ENCODE results near the gene LRP1B. TPM values are rescaled to one million over a fixed set of nuclear protein-coding genes. Genes with fewer than 3 reads are reported as not detected.

LRP1B gene
- polyA plus RNA-seq, 2 of the 4 experiments (the other 2 are of a cell fraction), result 0.03 TPM; not detected in 1

- TF ChIP-seq ZSCAN20 (CRISPR knock-in tag; IDR thresholded peaks at IDR 0.05) (no peak), CHD2 (IDR thresholded peaks at IDR 0.05; ENCODE audit: low read length, partially characterized antibody) (no peak)
Observed at GRCh38 chr2:141698500-141698899, 432.3 kb downstream of the LRP1B start (continued).

GRCh38 chr2:141697035-141697434, 433.8 kb downstream of the LRP1B start:
- Histone ChIP-seq H3K4me2 (no peak overlapping the region), H3K4me1 (no peaks in the 10 kb centered on the region), H3K27ac (no peak overlapping the region), H3K4me3 (no peak overlapping the region), H3K9me3 (no peaks in the 10 kb centered on the region)
- no peak for TF ChIP-seq CBX8 (IDR thresholded peaks at IDR 0.05)
- TF ChIP-seq EP300 (IDR thresholded peaks at IDR 0.05), result no peak
- TF ChIP-seq TP53 (CRISPR knock-in tag; IDR thresholded peaks at IDR 0.05), result no peak
- TF ChIP-seq POLR2AphosphoS2 (conservative IDR thresholded peaks at IDR 0.05; ENCODE audit: low read length), result no peak
- no peak for TF ChIP-seq ELK1 (IDR thresholded peaks at IDR 0.05; ENCODE audit: low read depth, low read length)
- TF ChIP-seq FOSL2 (IDR thresholded peaks at IDR 0.05), result no peak
- no peak for TF ChIP-seq FOSL2 (CRISPR knock-in tag; IDR thresholded peaks at IDR 0.05)
- peak; percentile 4 for TF ChIP-seq MAFK (IDR thresholded peaks at IDR 0.05; ENCODE audit: partially characterized antibody)
- ChIA-PET POLR2A (no interaction called here), CTCF (no interaction called here)
- ATAC-seq (no peak), FAIRE-seq (no peak), DNase-seq (ENCODE audit: low read depth in 1 of 2, low spot score in 1 of 2) (no peak)
- 32% methylated on average over 3 of the region's 3 CpGs for WGBS (ENCODE audit: missing lambda C conversion rate)

DNA sequence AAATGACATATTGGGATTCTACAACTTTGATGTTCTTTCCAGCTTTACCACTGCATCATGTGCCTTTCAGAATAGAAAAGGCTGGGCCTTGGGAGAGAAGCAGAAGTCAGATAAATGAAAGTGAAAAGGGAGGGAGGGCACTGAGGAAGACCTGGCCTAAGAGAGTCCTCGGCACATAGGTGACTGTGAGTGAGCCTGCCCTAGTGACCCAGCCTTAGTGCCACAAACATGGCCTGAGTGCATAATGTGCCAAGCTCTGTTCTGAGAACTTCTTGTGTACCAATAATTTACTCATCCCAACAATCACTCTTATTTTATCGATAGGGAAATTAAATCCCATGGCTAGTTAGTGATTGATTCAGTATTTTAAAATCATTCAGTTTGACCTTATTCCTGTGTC, 436.6 kb downstream of the LRP1B start:
- WGBS (ENCODE audit: missing lambda C conversion rate), result 12% methylated on average over 2 of the region's 2 CpGs
- no peaks in the 10 kb centered on the region for H3K4me1 ChIP-seq
- H3K4me2 ChIP-seq, result no peak overlapping the region
- no peak overlapping the region for H3K4me3 ChIP-seq
- no peak overlapping the region for H3K27ac ChIP-seq
- POLR2A ChIA-PET, result no interaction called here
- TF ChIP-seq CBX8 (IDR thresholded peaks at IDR 0.05) (no peak), HES2 (IDR thresholded peaks at IDR 0.05) (no peak), CHD2 (IDR thresholded peaks at IDR 0.05; ENCODE audit: low read length, partially characterized antibody) (no peak), USF2 (IDR thresholded peaks at IDR 0.05) (no peak), FOXS1 (CRISPR knock-in tag; IDR thresholded peaks at IDR 0.05) (no peak), PBX3 (IDR thresholded peaks at IDR 0.05) (no peak), ZFP36 (IDR thresholded peaks at IDR 0.05; ENCODE audit: borderline replicate concordance, partially characterized antibody) (no peak), ATOH8 (CRISPR knock-in tag; IDR thresholded peaks at IDR 0.05; ENCODE audit: low read depth) (no peak), ZC3H11A (IDR thresholded peaks at IDR 0.05) (no peak), HOXB5 (CRISPR knock-in tag; IDR thresholded peaks at IDR 0.05) (no peak), HEYL (CRISPR knock-in tag; IDR thresholded peaks at IDR 0.05) (no peak), ESRRA (IDR thresholded peaks at IDR 0.05; ENCODE audit: borderline replicate concordance, low read length) (no peak), EP300 (IDR thresholded peaks at IDR 0.05) (no peak), FOSL2 (IDR thresholded peaks at IDR 0.05) (no peak), FOSL2 (CRISPR knock-in tag; IDR thresholded peaks at IDR 0.05) (no peak)
- TF ChIP-seq, protein P1, sequence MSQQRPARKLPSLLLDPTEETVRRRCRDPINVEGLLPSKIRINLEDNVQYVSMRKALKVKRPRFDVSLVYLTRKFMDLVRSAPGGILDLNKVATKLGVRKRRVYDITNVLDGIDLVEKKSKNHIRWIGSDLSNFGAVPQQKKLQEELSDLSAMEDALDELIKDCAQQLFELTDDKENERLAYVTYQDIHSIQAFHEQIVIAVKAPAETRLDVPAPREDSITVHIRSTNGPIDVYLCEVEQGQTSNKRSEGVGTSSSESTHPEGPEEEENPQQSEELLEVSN (IDR thresholded peaks at IDR 0.05; ENCODE audit: borderline replicate concordance, low read depth), result no peak
- TF ChIP-seq, protein P2, sequence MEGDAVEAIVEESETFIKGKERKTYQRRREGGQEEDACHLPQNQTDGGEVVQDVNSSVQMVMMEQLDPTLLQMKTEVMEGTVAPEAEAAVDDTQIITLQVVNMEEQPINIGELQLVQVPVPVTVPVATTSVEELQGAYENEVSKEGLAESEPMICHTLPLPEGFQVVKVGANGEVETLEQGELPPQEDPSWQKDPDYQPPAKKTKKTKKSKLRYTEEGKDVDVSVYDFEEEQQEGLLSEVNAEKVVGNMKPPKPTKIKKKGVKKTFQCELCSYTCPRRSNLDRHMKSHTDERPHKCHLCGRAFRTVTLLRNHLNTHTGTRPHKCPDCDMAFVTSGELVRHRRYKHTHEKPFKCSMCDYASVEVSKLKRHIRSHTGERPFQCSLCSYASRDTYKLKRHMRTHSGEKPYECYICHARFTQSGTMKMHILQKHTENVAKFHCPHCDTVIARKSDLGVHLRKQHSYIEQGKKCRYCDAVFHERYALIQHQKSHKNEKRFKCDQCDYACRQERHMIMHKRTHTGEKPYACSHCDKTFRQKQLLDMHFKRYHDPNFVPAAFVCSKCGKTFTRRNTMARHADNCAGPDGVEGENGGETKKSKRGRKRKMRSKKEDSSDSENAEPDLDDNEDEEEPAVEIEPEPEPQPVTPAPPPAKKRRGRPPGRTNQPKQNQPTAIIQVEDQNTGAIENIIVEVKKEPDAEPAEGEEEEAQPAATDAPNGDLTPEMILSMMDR (IDR thresholded peaks at IDR 0.05), result no peak
- ATAC-seq (no peak), DNase-seq (ENCODE audit: low read depth in 1 of 2, low spot score in 1 of 2) (no peak), FAIRE-seq (no peak)
- CTCF ChIA-PET, result no interaction called here
- no peaks in the 10 kb centered on the region for H3K9me3 ChIP-seq

Data from A549 (cell line).